ENCODE data around the gene ABHD12.

ABHD12 gene

DNA sequence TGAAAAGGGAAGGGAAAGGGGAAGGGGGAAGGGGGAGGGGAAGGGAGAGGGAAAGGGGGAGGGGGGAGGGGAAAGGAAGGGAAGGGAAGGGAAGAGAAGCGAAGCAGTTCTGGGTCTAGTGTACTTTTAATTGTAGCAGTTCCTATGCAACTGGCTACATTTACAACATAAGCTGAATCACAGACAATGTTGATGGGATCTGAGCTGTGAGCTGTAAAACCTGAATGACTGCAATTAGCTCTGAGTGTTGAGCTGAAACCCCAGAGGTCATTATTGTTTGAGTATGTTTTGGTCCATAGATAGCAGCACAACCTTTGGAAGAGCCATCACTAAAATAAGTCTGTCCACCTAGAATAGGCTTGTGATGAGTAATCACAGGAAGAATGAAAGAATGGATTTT lies 7.2 kb upstream of the ABHD12 start:
- Histone ChIP-seq H3K27ac (ENCODE audit: low read depth, low read length, poor library complexity, severe bottlenecking) (no peak overlapping the region), H3K4me1 (ENCODE audit: insufficient read depth, low read length, severe bottlenecking) (peaks cover 16% of the 10 kb centered on the region), H3K9me2 (ENCODE audit: low read depth, low read length) (no peaks in the 10 kb centered on the region), H3K9me3 (ENCODE audit: low read length) (peaks cover 2% of the 10 kb centered on the region; the same call in 1 of the 2 replicates), H3K27me3 (ENCODE audit: insufficient read depth, low read length) (no peaks in the 10 kb centered on the region; the same call in 1 of the 2 replicates), H3K36me3 (ENCODE audit: insufficient read depth, low read length) (no peaks in the 10 kb centered on the region; the same call in 1 of the 2 replicates), H3K4me2 (ENCODE audit: low read length) (no peak overlapping the region), H4K20me1 (ENCODE audit: insufficient read depth, low read length) (no peaks in the 10 kb centered on the region), H3K9ac (ENCODE audit: low read length) (no peak overlapping the region), H2AFZ (ENCODE audit: low read length) (no peak overlapping the region), H3K4me3 (ENCODE audit: low read depth, low read length, poor library complexity, severe bottlenecking) (no peak overlapping the region), H3F3A (ENCODE audit: insufficient read depth, low read length) (0 out of 2 replicates have a peak, but pooled peaks cover 5% of the 10 kb centered on the region), H3K79me2 (ENCODE audit: insufficient read depth, low read length) (no peaks in the 10 kb centered on the region)
- TF ChIP-seq, protein P1, sequence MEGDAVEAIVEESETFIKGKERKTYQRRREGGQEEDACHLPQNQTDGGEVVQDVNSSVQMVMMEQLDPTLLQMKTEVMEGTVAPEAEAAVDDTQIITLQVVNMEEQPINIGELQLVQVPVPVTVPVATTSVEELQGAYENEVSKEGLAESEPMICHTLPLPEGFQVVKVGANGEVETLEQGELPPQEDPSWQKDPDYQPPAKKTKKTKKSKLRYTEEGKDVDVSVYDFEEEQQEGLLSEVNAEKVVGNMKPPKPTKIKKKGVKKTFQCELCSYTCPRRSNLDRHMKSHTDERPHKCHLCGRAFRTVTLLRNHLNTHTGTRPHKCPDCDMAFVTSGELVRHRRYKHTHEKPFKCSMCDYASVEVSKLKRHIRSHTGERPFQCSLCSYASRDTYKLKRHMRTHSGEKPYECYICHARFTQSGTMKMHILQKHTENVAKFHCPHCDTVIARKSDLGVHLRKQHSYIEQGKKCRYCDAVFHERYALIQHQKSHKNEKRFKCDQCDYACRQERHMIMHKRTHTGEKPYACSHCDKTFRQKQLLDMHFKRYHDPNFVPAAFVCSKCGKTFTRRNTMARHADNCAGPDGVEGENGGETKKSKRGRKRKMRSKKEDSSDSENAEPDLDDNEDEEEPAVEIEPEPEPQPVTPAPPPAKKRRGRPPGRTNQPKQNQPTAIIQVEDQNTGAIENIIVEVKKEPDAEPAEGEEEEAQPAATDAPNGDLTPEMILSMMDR (IDR thresholded peaks at IDR 0.05; ENCODE audit: low read length) = no peak
- TF ChIP-seq EZH2 (IDR thresholded peaks at IDR 0.05; ENCODE audit: borderline replicate concordance, low read length) = no peak

DNA sequence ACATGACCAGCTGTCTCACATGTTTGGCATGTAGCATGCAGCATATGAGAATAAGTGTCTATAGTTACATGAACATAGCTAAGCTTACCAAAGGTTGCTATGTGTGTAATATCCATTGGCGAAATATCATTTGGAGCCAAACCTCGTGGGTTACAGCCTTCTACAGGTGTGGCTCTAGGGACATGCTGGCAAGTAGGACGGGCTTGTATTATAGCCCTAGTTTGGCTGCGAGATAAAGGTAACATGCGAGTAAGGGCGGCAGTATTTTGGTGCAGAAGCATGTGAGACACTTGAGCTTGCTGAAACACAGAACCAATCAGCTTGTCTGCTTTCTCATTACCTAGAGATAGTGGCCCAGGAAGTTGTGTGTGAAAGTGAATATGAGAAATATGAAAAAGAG lies 6.5 kb upstream of the ABHD12 start:
- Histone ChIP-seq H4K20me1 (ENCODE audit: insufficient read depth, low read length) (no peaks in the 10 kb centered on the region), H3K4me1 (ENCODE audit: insufficient read depth, low read length, severe bottlenecking) (peaks cover 16% of the 10 kb centered on the region), H3K9me3 (ENCODE audit: low read length) (0 out of 2 replicates have a peak, but pooled peaks cover 2% of the 10 kb centered on the region), H3F3A (ENCODE audit: insufficient read depth, low read length) (0 out of 2 replicates have a peak, but pooled peaks cover 5% of the 10 kb centered on the region), H3K9ac (ENCODE audit: low read length) (no peak overlapping the region), H3K36me3 (ENCODE audit: insufficient read depth, low read length) (no peaks in the 10 kb centered on the region), H3K79me2 (ENCODE audit: insufficient read depth, low read length) (no peaks in the 10 kb centered on the region), H3K27me3 (ENCODE audit: insufficient read depth, low read length) (no peaks in the 10 kb centered on the region; the same call in 1 of the 2 replicates), H3K4me2 (ENCODE audit: low read length) (no peak overlapping the region), H3K27ac (ENCODE audit: low read depth, low read length, poor library complexity, severe bottlenecking) (no peak overlapping the region), H2AFZ (ENCODE audit: low read length) (no peak overlapping the region), H3K9me2 (ENCODE audit: low read depth, low read length) (no peaks in the 10 kb centered on the region), H3K4me3 (ENCODE audit: low read depth, low read length, poor library complexity, severe bottlenecking) (no peak overlapping the region)
- TF ChIP-seq, protein P1 (IDR thresholded peaks at IDR 0.05; ENCODE audit: low read length) = no peak
- no peak for TF ChIP-seq EZH2 (IDR thresholded peaks at IDR 0.05; ENCODE audit: borderline replicate concordance, low read length)

DNA sequence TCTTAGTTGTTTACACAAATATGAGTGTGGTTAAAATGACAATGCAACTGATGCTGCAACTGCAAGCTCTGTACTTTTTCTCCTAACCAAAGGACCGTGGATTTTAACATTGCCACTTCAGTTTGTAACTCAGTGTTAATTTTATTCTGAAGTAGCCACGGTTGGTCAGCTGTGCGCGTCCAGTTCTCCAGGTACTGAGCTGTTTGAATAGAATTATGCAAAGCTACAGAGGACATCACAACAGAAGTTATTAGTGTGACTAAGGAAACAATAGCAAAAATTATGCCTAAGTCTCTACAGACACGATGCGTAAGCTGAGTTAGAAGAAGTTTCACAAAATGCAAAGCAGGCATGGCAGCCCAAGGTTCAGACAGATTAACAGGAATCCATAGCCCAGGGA lies 4.4 kb upstream of the ABHD12 start:
- no peak overlapping the region for H2AFZ ChIP-seq (ENCODE audit: low read length)
- no peak overlapping the region for H3K4me3 ChIP-seq (ENCODE audit: low read depth, low read length, poor library complexity, severe bottlenecking)
- H4K20me1 ChIP-seq (ENCODE audit: insufficient read depth, low read length) = no peaks in the 10 kb centered on the region
- H3K9me3 ChIP-seq (ENCODE audit: low read length) = no peaks in the 10 kb centered on the region
- H3K9ac ChIP-seq (ENCODE audit: low read length) = no peak overlapping the region
- peaks cover 21% of the 10 kb centered on the region for H3K4me1 ChIP-seq (ENCODE audit: insufficient read depth, low read length, severe bottlenecking)
- H3K79me2 ChIP-seq (ENCODE audit: insufficient read depth, low read length) = no peaks in the 10 kb centered on the region
- no peaks in the 10 kb centered on the region for H3K27me3 ChIP-seq (ENCODE audit: insufficient read depth, low read length)
- H3K27ac ChIP-seq (ENCODE audit: low read depth, low read length, poor library complexity, severe bottlenecking) = no peak overlapping the region
- H3K4me2 ChIP-seq (ENCODE audit: low read length) = no peak overlapping the region
- TF ChIP-seq EZH2 (IDR thresholded peaks at IDR 0.05; ENCODE audit: borderline replicate concordance, low read length) = no peak
- H3F3A ChIP-seq (ENCODE audit: insufficient read depth, low read length) = 0 out of 2 replicates have a peak, but pooled peaks cover 5% of the 10 kb centered on the region
- no peaks in the 10 kb centered on the region for H3K36me3 ChIP-seq (ENCODE audit: insufficient read depth, low read length)
- H3K9me2 ChIP-seq (ENCODE audit: low read depth, low read length) = no peaks in the 10 kb centered on the region

DNA sequence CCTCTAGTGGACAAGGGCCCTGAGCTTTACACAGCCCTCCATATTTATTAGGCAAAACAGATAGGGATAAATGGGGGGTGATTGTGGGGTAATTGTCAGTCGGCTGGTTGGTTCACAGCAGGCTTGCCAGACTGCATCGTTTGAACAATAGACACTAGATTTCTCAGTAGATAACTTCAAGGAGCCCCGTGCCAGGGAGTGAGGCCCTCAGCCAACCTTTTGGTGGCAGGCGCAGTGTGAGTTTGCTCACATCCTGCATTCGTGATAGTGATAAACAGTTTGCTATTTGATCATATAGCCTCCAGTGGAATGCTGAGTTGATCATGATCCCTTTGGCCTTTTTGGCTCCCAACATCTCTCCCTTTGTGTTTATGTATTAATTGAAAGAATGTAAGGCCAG lies 3.6 kb upstream of the ABHD12 start:
- no peak overlapping the region for H3K4me2 ChIP-seq (ENCODE audit: low read length)
- H3K79me2 ChIP-seq (ENCODE audit: insufficient read depth, low read length) = peaks cover 5% of the 10 kb centered on the region
- no peaks in the 10 kb centered on the region for H4K20me1 ChIP-seq (ENCODE audit: insufficient read depth, low read length)
- H3K27me3 ChIP-seq (ENCODE audit: insufficient read depth, low read length) = no peaks in the 10 kb centered on the region
- peaks cover 26% of the 10 kb centered on the region for H3K4me1 ChIP-seq (ENCODE audit: insufficient read depth, low read length, severe bottlenecking)
- no peak overlapping the region for H2AFZ ChIP-seq (ENCODE audit: low read length)
- H3K36me3 ChIP-seq (ENCODE audit: insufficient read depth, low read length) = no peaks in the 10 kb centered on the region
- no peak overlapping the region for H3K27ac ChIP-seq (ENCODE audit: low read depth, low read length, poor library complexity, severe bottlenecking)
- TF ChIP-seq, protein P1 (IDR thresholded peaks at IDR 0.05; ENCODE audit: low read length) = no peak
- no peak for TF ChIP-seq EZH2 (IDR thresholded peaks at IDR 0.05; ENCODE audit: borderline replicate concordance, low read length)
- no peak overlapping the region for H3K9ac ChIP-seq (ENCODE audit: low read length)
- H3K9me3 ChIP-seq (ENCODE audit: low read length) = no peaks in the 10 kb centered on the region
- 0 out of 2 replicates have a peak, but pooled peaks cover 5% of the 10 kb centered on the region for H3F3A ChIP-seq (ENCODE audit: insufficient read depth, low read length)
- H3K4me3 ChIP-seq (ENCODE audit: low read depth, low read length, poor library complexity, severe bottlenecking) = no peak overlapping the region
- H3K9me2 ChIP-seq (ENCODE audit: low read depth, low read length) = no peaks in the 10 kb centered on the region

Data from OCI-LY1 (cell line).